Measurements from ENCODE around the gene TP53BP2. TPM values are rescaled to one million over a fixed set of nuclear protein-coding genes. Genes with fewer than 3 reads are reported as not detected.

TP53BP2 gene
- total RNA-seq, 2 donors from 2014 or later, result 53.6 to 59.8 TPM

DNA sequence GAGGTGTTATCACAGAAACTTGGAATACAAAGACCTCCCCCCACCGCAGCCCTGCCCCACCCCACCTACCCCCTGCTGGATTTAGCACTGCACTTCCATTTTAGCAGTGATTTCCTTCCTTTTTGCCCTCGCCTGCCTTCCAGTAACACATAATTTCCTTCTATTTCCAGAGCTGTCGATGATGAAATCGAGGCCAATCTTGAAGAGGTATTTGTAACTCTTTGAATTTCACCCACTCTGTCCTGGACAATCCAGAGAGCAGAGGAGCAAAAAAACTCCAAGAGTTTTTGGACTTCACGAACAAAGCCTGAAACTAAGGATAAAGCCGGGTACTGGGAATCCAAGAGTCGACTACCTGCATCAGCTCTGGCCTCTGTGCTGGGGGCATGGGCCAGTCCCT, 84.3 kb downstream of the TP53BP2 start:
- H3K4me1 ChIP-seq (ENCODE audit: control insufficient read depth, insufficient read depth, low read length), result peaks cover 7% of the 10 kb centered on the region
- Mint-ChIP-seq H3K9me3 (no peaks in the 10 kb centered on the region), H3K36me3 (ENCODE audit: low read depth) (peaks cover 32% of the 10 kb centered on the region), H3K4me3 (no peak overlapping the region), H3K4me1 (peaks cover 15% of the 10 kb centered on the region), H3K27ac (no peak overlapping the region), H3K27me3 (ENCODE audit: insufficient read depth) (no peaks in the 10 kb centered on the region)
- TF ChIP-seq CTCF (conservative IDR thresholded peaks at IDR 0.05), result no peak
- H3K9me3 ChIP-seq (ENCODE audit: control insufficient read depth, low read length), result no peaks in the 10 kb centered on the region
- no peak overlapping the region for H3K27ac ChIP-seq (ENCODE audit: low read depth, low read length)
- DNase-seq, result no peak
- H3K9ac ChIP-seq (ENCODE audit: extremely low read depth, low read length, poor library complexity, severe bottlenecking), result no peak overlapping the region
- 90 to 93% methylated on average over 4 to 7 of the region's 7 CpGs for WGBS, 2 experiments (ENCODE audit: insufficient coverage in 1 of 2, insufficient read length in 1 of 2)
- H3K36me3 ChIP-seq (ENCODE audit: control insufficient read depth, insufficient read depth, low read length), result peaks cover 92% of the 10 kb centered on the region
- H3K4me3 ChIP-seq (ENCODE audit: low read length), result no peak overlapping the region
- no peaks in the 10 kb centered on the region for H3K27me3 ChIP-seq (ENCODE audit: control insufficient read depth, insufficient read depth, low read length, poor library complexity, severe bottlenecking)

DNA sequence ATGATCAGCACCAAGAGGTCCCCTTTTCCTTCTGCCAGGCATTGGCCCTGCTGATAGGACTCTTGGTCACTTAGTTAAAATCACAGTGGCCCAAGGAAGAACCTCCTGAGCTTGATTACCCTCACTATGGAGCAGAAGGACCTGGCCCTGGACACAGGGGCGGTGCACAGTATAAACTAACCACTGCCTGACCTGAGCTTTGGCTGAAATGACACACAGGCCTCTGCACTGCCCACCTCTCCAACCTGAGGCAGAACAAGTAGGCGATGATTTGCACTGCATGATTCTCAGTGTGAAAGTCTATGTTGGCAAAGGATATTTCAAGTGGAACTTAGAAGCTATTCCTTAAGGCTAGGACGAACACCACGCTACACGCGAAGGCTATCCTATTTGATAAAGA, 84.9 kb downstream of the TP53BP2 start:
- no peak overlapping the region for H3K27ac ChIP-seq (ENCODE audit: low read depth, low read length)
- no peaks in the 10 kb centered on the region for H3K9me3 ChIP-seq (ENCODE audit: control insufficient read depth, low read length)
- no peak overlapping the region for H3K27ac Mint-ChIP-seq
- peaks cover 15% of the 10 kb centered on the region for H3K4me1 Mint-ChIP-seq
- 92 to 93% methylated on average over 5 to 6 of the region's 6 CpGs for WGBS, 2 experiments (ENCODE audit: insufficient coverage in 1 of 2, insufficient read length in 1 of 2)
- peaks cover 7% of the 10 kb centered on the region for H3K4me1 ChIP-seq (ENCODE audit: control insufficient read depth, insufficient read depth, low read length)
- peaks cover 36% of the 10 kb centered on the region for H3K36me3 Mint-ChIP-seq (ENCODE audit: low read depth)
- H3K9ac ChIP-seq (ENCODE audit: extremely low read depth, low read length, poor library complexity, severe bottlenecking), result no peak overlapping the region
- no peak for DNase-seq
- H3K9me3 Mint-ChIP-seq, result no peaks in the 10 kb centered on the region
- no peaks in the 10 kb centered on the region for H3K27me3 ChIP-seq (ENCODE audit: control insufficient read depth, insufficient read depth, low read length, poor library complexity, severe bottlenecking)
- H3K4me3 ChIP-seq (ENCODE audit: low read length), result no peak overlapping the region
- H3K36me3 ChIP-seq (ENCODE audit: control insufficient read depth, insufficient read depth, low read length), result peaks cover 90% of the 10 kb centered on the region
- no peak for TF ChIP-seq CTCF (conservative IDR thresholded peaks at IDR 0.05)
- no peak overlapping the region for H3K4me3 Mint-ChIP-seq
- no peaks in the 10 kb centered on the region for H3K27me3 Mint-ChIP-seq (ENCODE audit: insufficient read depth)

GRCh38 chr1:223759273-223759672, 86.5 kb downstream of the TP53BP2 start:
- no peaks in the 10 kb centered on the region for H3K27me3 ChIP-seq (ENCODE audit: control insufficient read depth, insufficient read depth, low read length, poor library complexity, severe bottlenecking)
- no peaks in the 10 kb centered on the region for H3K27me3 Mint-ChIP-seq (ENCODE audit: insufficient read depth)
- H3K36me3 ChIP-seq (ENCODE audit: control insufficient read depth, insufficient read depth, low read length), result peaks cover 83% of the 10 kb centered on the region
- no peak overlapping the region for H3K4me3 Mint-ChIP-seq
- H3K9me3 ChIP-seq (ENCODE audit: control insufficient read depth, low read length), result no peaks in the 10 kb centered on the region
- TF ChIP-seq CTCF (conservative IDR thresholded peaks at IDR 0.05), result peak; percentile 60
- H3K27ac Mint-ChIP-seq, result peak overlapping the region; percentile 41
- peaks cover 33% of the 10 kb centered on the region for H3K36me3 Mint-ChIP-seq (ENCODE audit: low read depth)
- H3K9ac ChIP-seq (ENCODE audit: extremely low read depth, low read length, poor library complexity, severe bottlenecking), result no peak overlapping the region
- 89 to 92% methylated on average over 11 to 13 of the region's 13 CpGs for WGBS, 2 experiments (ENCODE audit: insufficient coverage in 1 of 2, insufficient read length in 1 of 2)
- H3K4me3 ChIP-seq (ENCODE audit: low read length), result no peak overlapping the region
- H3K9me3 Mint-ChIP-seq, result no peaks in the 10 kb centered on the region
- DNase-seq, result peak; percentile 84
- H3K4me1 Mint-ChIP-seq, result peaks cover 9% of the 10 kb centered on the region
- no peak overlapping the region for H3K27ac ChIP-seq (ENCODE audit: low read depth, low read length)
- peaks cover 7% of the 10 kb centered on the region for H3K4me1 ChIP-seq (ENCODE audit: control insufficient read depth, insufficient read depth, low read length)

Measured in endodermal cell (in vitro differentiated cells).